BLaER1 (cell line): ENCODE results near the gene SPI1.
"Not testable (repeated sequence)": the region's sequence is repeated elsewhere in the genome, so short reads cannot be mapped to it uniquely, and the experiment has no call there.

ENCODE experiments used
- H3K27ac ChIP-seq: shearing (Covaris generic); formaldehyde crosslinking; 2 replicates; pipeline ENCODE4 v1.8.1; 2022
- H3K27me3 ChIP-seq: shearing (Covaris generic); formaldehyde crosslinking; 2 replicates; pipeline ENCODE4 v1.8.1; 2022
- H3K36me3 ChIP-seq: shearing (Covaris generic); formaldehyde crosslinking; 2 replicates; pipeline ENCODE4 v1.8.1; 2022
- H3K4me1 ChIP-seq: shearing (Covaris generic); formaldehyde crosslinking; 2 replicates; pipeline ENCODE4 v1.8.1; 2022
- H3K4me2 ChIP-seq: shearing (Covaris generic); formaldehyde crosslinking; 2 replicates; pipeline ENCODE4 v1.8.1; 2022
- H3K4me3 ChIP-seq: shearing (Covaris generic); formaldehyde crosslinking; 2 replicates; pipeline ENCODE4 v1.8.1; 2022
- H3K9ac ChIP-seq: shearing (Covaris generic); formaldehyde crosslinking; 2 replicates; pipeline ENCODE4 v1.8.1; 2022
- H3K9me3 ChIP-seq: shearing (Covaris generic); formaldehyde crosslinking; 2 replicates; pipeline ENCODE4 v1.8.1; 2022
- H4K20me1 ChIP-seq: shearing (Covaris generic); formaldehyde crosslinking; 2 replicates; pipeline ENCODE4 v1.8.1; 2022
- Cebpa-rat ChIP-seq: shearing (Covaris generic); IDR thresholded peaks from 2 replicates; pipeline ENCODE4 v1.8.1; 2022

SPI1 gene

GRCh38 chr11:47342036-47342803 is 36.1 kb downstream of the SPI1 start:
- TF ChIP-seq Cebpa-rat = no peak

DNA sequence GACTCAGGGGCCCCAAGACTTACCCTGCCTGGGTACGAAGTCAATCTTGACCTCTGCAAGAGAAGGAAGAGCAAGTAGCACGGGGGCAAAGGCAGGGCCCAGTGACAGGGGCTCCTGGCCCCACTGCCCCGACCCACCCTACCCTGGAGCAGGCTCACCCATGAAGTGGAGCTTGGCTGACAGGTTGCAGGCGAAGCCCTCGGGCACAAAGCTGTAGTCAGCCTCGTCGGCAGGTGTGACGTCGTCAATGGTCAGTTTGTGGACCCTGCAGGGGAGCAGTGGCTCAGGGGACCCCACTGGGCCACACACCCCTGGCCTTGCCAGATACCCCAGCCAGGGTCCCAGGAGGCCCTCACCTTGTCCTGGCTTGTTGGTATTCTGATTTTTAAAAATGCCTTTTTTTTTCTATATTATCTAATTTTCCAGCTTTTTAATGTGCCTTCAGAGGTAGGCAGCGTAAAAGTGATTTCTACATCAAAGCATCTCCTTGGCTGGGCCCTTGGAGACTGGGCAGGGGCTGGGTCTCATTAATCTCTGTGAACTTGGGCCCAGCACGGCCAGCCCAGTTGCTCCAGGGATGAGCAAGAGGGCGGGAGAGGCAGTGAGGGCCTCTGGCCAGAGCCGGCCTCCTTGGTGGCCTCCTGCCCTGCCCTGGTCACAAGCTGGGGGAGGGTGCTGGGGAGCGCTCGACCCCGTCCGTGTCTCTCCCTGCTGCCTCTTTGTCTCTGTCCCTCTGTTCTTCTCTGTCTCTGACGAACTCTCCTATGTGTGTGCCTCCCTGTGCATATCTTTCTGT is 37.2 kb downstream of the SPI1 start:
- H3K4me3 ChIP-seq = no peak overlapping the region
- no peaks in the 10 kb centered on the region for H3K9me3 ChIP-seq
- H3K27ac ChIP-seq = no peak overlapping the region
- no peaks in the 10 kb centered on the region for H3K27me3 ChIP-seq
- H3K9ac ChIP-seq = no peak overlapping the region
- no peak overlapping the region for H3K4me2 ChIP-seq
- H4K20me1 ChIP-seq = no peaks in the 10 kb centered on the region
- no peaks in the 10 kb centered on the region for H3K36me3 ChIP-seq
- no peak for TF ChIP-seq Cebpa-rat
- peaks cover 7% of the 10 kb centered on the region for H3K4me1 ChIP-seq

More at GRCh38 chr11:47342036-47342803, 36.1 kb downstream of the SPI1 start:
- H3K4me3 ChIP-seq = no peak overlapping the region
- H3K36me3 ChIP-seq = no peaks in the 10 kb centered on the region
- peaks cover 7% of the 10 kb centered on the region for H3K4me1 ChIP-seq
- no peaks in the 10 kb centered on the region for H3K27me3 ChIP-seq
- no peaks in the 10 kb centered on the region for H3K9me3 ChIP-seq
- H3K4me2 ChIP-seq = no peak overlapping the region
- H4K20me1 ChIP-seq = no peaks in the 10 kb centered on the region
- no peak overlapping the region for H3K9ac ChIP-seq
- no peak overlapping the region for H3K27ac ChIP-seq

DNA sequence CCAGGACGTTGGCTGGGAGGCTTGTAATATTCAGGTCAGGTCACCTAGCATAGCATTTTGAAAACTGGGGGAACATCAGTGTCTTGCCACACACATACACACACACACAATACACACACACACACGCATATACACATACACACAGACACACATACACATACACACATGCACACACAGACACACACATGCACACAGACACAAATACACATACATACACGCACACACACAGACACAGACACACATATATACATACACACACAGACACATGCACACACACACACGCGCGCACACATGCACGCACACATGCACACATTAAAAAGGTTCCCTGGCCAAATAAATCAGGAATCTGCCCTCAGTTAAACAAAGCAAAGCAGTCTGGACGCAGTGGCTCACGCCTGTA is 38.3 kb downstream of the SPI1 start:
- Histone ChIP-seq H4K20me1 (no peaks in the 10 kb centered on the region), H3K4me1 (peaks cover 7% of the 10 kb centered on the region), H3K36me3 (no peaks in the 10 kb centered on the region), H3K27ac (no peak overlapping the region), H3K27me3 (no peaks in the 10 kb centered on the region), H3K9ac (no peak overlapping the region), H3K4me2 (no peak overlapping the region), H3K9me3 (no peaks in the 10 kb centered on the region), H3K4me3 (no peak overlapping the region)
- no peak for TF ChIP-seq Cebpa-rat

GRCh38 chr11:47338396-47339241 is 39.7 kb downstream of the SPI1 start:
- Histone ChIP-seq H3K9me3 (no peaks in the 10 kb centered on the region), H3K4me3 (no peak overlapping the region), H3K4me2 (no peak overlapping the region), H3K9ac (no peak overlapping the region), H4K20me1 (no peaks in the 10 kb centered on the region), H3K27ac (no peak overlapping the region), H3K27me3 (no peaks in the 10 kb centered on the region), H3K4me1 (peaks cover 7% of the 10 kb centered on the region), H3K36me3 (no peaks in the 10 kb centered on the region)
- TF ChIP-seq Cebpa-rat = no peak

DNA sequence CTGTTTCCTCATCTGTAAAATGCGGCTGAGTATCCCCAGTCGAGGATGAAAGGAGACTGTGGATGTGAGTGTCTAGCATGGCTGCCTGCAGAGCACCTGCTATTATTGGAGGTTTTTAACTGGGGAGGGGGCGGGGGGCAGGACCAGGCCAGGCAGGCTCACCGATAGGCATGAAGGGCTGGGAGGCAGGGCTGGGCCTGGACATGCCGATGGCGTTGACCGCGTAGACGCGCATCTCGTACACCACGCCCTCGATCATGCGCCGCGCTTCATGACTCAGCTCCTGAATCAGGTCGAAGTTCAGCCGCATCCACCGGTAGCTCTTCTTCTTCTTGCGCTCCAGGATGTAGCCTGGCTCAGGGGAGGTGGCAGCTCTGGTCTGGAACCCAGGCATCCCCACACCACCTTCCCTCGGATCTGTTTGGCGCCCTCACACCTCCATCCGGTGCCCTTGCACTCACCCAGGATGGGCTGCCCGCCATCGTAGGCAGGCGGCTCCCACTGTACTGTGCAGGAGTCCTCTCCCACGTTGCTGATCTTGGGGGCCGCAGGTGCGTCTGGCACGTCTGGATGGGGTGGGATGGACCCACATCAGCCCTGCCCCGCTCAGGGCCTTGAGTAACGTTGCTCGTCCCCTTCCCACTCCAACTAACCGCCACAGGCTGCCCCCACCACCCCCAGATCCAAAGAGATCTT is 41.0 kb downstream of the SPI1 start:
- Histone ChIP-seq H4K20me1 (no peaks in the 10 kb centered on the region), H3K9me3 (no peaks in the 10 kb centered on the region), H3K9ac (no peak overlapping the region), H3K27ac (no peak overlapping the region), H3K36me3 (no peaks in the 10 kb centered on the region), H3K4me1 (peaks cover 7% of the 10 kb centered on the region), H3K27me3 (no peaks in the 10 kb centered on the region), H3K4me2 (no peak overlapping the region; the same call in 1 of the 2 replicates), H3K4me3 (no peak overlapping the region)
- no peak for TF ChIP-seq Cebpa-rat

- Histone ChIP-seq H3K4me1 (peaks cover 7% of the 10 kb centered on the region), H4K20me1 (no peaks in the 10 kb centered on the region), H3K4me2 (no peak overlapping the region), H3K36me3 (peaks cover 5% of the 10 kb centered on the region), H3K9me3 (no peaks in the 10 kb centered on the region), H3K27me3 (no peaks in the 10 kb centered on the region), H3K9ac (no peak overlapping the region), H3K27ac (no peak overlapping the region), H3K4me3 (no peak overlapping the region)
- TF ChIP-seq Cebpa-rat = no peak
Measured at GRCh38 chr11:47336595-47336994, 41.8 kb downstream of the SPI1 start.

- H3K27ac ChIP-seq = no peak overlapping the region
- no peak overlapping the region for H3K4me2 ChIP-seq
- H4K20me1 ChIP-seq = no peaks in the 10 kb centered on the region
- TF ChIP-seq Cebpa-rat = no peak
- H3K4me3 ChIP-seq = no peak overlapping the region
- peaks cover 7% of the 10 kb centered on the region for H3K4me1 ChIP-seq
- no peaks in the 10 kb centered on the region for H3K9me3 ChIP-seq
- H3K9ac ChIP-seq = no peak overlapping the region
- H3K36me3 ChIP-seq = peaks cover 14% of the 10 kb centered on the region
- H3K27me3 ChIP-seq = no peaks in the 10 kb centered on the region
Measured at GRCh38 chr11:47335733-47336132, 42.6 kb downstream of the SPI1 start.

GRCh38 chr11:47334699-47335411 is 43.5 kb downstream of the SPI1 start:
- not testable (repeated sequence) for H3K27me3 ChIP-seq, H4K20me1 ChIP-seq, H3K9me3 ChIP-seq, H3K4me2 ChIP-seq, H3K4me3 ChIP-seq, H3K27ac ChIP-seq, H3K9ac ChIP-seq
- Histone ChIP-seq H3K4me1 (peaks cover 15% of the 10 kb centered on the region), H3K36me3 (peaks cover 22% of the 10 kb centered on the region)
